Measurements from ENCODE around the gene ADAMTS9.

DNA sequence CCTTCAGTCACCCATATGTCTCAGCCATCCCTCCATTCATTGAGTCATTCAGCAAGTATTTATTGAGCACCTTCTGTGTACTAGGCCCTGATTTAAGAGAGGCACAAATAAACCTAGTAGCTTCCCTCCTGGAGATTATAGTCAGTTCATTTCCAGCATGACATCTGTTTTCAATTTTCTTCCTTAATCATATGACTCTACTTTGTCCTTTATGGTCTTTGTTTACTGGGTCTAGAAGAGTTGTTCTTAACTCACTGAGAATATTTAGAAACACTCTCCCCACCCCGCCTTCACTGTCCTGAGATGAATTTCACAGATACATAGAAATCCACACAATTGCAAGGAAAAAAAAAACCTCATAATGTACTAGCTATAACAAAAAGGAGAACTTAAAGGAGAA lies 44.8 kb upstream of the ADAMTS9 start:
- TF ChIP-seq CTCF (conservative IDR thresholded peaks at IDR 0.05; ENCODE audit: low read length), result no peak
- TF ChIP-seq EZH2phosphoT487 (IDR thresholded peaks at IDR 0.05; ENCODE audit: borderline replicate concordance), result no peak

Measured in Loucy (cell line).